Immature natural killer cell (primary cell): Measurements from ENCODE around the gene SLC24A4. TPM values are rescaled to one million over a fixed set of nuclear protein-coding genes. Genes with fewer than 3 reads are reported as not detected.

Experiments
- DNase-seq, 3 donors: peaks; one replicate each; pipeline ENCODE4 v3.0.0; 2022; ENCODE audit warnings: mixed read lengths in 1 of 3
- H3K27ac Mint-ChIP-seq, 6 donors: one replicate each; pipeline ENCODE4 v1.8.0; 2020; ENCODE audit warnings: mixed read lengths in 6 of 6, mild to moderate bottlenecking in 5 of 6, inconsistent platforms in 4 of 6, moderate library complexity in 3 of 6
- H3K27me3 Mint-ChIP-seq, 3 donors: one replicate each; pipeline ENCODE4 v1.8.0; 2020 to 2021; ENCODE audit warnings: low read depth in 3 of 3, mild to moderate bottlenecking in 3 of 3, mixed read lengths in 3 of 3, moderate library complexity in 3 of 3, inconsistent platforms in 1 of 3
- H3K36me3 Mint-ChIP-seq, 3 donors: one replicate each; pipeline ENCODE4 v1.8.0; 2020; ENCODE audit warnings: mixed read lengths in 3 of 3, inconsistent platforms in 2 of 3, mild to moderate bottlenecking in 2 of 3
- H3K4me1 Mint-ChIP-seq, 2 donors: one replicate each; pipeline ENCODE4 v1.8.0; 2020; ENCODE audit warnings: inconsistent platforms in 2 of 2, mild to moderate bottlenecking in 2 of 2, mixed read lengths in 2 of 2, moderate library complexity in 1 of 2
- H3K4me3 Mint-ChIP-seq, 5 donors: one replicate each; pipeline ENCODE4 v1.8.0; 2020; ENCODE audit warnings: mild to moderate bottlenecking in 5 of 5, mixed read lengths in 5 of 5, inconsistent platforms in 3 of 5, moderate library complexity in 3 of 5
- H3K9me3 Mint-ChIP-seq, 6 donors: one replicate each; pipeline ENCODE4 v1.8.0; 2020; ENCODE audit warnings: mild to moderate bottlenecking in 6 of 6, mixed read lengths in 6 of 6, inconsistent platforms in 4 of 6, moderate library complexity in 3 of 6
- polyA plus RNA-seq, 3 donors: library from polyadenylated mRNA; unstranded; fragments of 300-500 nt; fragmentation: Illumina TruSeq; gene quantifications; one replicate each; pipeline ENCODE4 v1.2.3, GENCODE V29; 2021

The SLC24A4 gene
- polyA plus RNA-seq, 3 donors from 2014 or later = 0.05 to 0.52 (median 0.12) TPM

DNA sequence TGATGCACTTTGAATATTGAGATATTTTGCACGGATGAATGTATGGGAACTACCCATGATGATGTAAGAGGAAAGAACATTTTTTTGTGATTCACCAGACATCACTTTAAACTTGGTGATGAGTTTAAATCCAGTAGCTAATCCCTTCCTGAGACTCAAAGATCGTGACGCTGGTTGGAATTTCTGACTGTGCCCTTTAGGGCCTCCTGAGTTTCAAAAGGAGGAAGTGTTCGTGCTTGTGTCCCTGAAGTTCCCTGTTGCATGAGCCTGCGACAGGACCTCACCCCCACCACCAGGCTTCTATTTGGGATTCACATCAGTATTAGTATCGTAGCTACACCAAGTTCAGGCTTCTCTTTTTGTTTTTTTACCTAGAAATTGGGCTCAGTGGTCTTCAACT lies 172.1 kb downstream of the SLC24A4 start:
- peak overlapping the region in 1 of 6 donors; percentile 50 for H3K27ac Mint-ChIP-seq
- H3K9me3 Mint-ChIP-seq = no peaks in the 10 kb centered on the region
- H3K27me3 Mint-ChIP-seq = peaks cover under 1 to 5% (median 2%) of the 10 kb centered on the region in 3 donors
- H3K4me3 Mint-ChIP-seq = no peak overlapping the region
- H3K36me3 Mint-ChIP-seq = no peaks in the 10 kb centered on the region
- no peak for DNase-seq
- peaks cover 22 to 24% of the 10 kb centered on the region in 2 donors for H3K4me1 Mint-ChIP-seq

DNA sequence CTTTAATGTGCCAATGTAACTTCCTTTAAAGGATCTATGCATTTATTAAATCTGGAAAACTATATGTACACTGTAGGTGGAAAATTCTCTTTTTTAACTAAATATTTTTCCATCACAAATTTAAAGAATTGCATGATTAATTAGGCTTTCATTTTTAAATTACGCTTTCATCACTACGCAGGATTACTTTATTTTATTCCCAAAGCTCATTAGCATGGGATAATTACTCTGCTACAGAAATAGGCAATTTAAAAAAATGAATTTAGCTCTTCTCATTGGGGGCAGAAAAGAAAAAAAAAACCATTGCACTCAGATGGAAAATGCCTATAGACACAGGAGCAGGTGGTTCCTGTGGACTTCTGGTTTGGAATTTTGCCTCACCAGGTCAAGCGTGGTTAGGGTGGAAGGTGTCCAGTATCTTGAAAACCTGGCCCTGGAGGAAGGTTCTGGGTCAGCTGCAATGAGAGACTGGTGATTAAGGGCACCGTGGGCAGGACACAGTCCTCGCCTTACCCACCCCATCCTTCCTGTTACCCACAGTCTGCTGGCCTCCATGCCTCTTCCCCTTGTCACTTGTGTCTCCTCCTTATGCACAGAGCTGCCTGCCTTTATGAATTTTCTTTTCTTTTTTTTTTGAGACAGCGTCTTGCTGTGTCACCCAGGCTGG lies 173.4 kb downstream of the SLC24A4 start:
- DNase-seq = peak in 2 of 3 donors; percentile 9 to 21
- H3K27me3 Mint-ChIP-seq = peaks cover 0 to 5% (median 2%) of the 10 kb centered on the region in 3 donors
- no peaks in the 10 kb centered on the region for H3K36me3 Mint-ChIP-seq
- H3K9me3 Mint-ChIP-seq = no peaks in the 10 kb centered on the region
- H3K4me3 Mint-ChIP-seq = peak overlapping the region; percentile 38 to 66 (median 54)
- peak overlapping the region in 3 of 6 donors; percentile 2 to 68 (median 27) for H3K27ac Mint-ChIP-seq
- peaks cover 22 to 24% of the 10 kb centered on the region in 2 donors for H3K4me1 Mint-ChIP-seq

DNA sequence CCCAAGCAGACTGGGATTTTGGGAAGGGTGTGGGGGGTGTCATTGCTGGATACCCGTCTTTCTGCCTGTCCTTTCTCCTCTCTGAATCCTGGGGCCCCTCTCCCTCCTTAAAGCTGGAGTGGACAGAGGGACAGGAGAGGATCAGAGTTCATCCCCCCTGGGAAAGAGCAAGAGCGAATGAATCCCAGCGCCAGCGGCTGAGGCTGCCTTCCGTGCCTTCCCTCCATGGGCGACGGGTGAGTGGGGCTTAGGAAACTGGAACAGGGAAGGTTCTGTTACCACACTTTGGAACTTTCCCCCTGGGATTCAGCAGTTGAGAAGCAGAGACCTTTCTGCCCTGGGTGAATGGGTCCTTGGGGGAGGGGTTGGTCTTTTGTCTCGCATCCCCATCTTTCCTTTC lies 174.4 kb downstream of the SLC24A4 start:
- no peak for DNase-seq
- no peak overlapping the region for H3K4me3 Mint-ChIP-seq
- peak overlapping the region in 1 of 6 donors; percentile 30 for H3K27ac Mint-ChIP-seq
- H3K36me3 Mint-ChIP-seq = no peaks in the 10 kb centered on the region
- H3K27me3 Mint-ChIP-seq = peaks cover 0 to 5% (median 2%) of the 10 kb centered on the region in 3 donors
- H3K4me1 Mint-ChIP-seq = peaks cover 22 to 24% of the 10 kb centered on the region in 2 donors
- no peaks in the 10 kb centered on the region for H3K9me3 Mint-ChIP-seq

DNA sequence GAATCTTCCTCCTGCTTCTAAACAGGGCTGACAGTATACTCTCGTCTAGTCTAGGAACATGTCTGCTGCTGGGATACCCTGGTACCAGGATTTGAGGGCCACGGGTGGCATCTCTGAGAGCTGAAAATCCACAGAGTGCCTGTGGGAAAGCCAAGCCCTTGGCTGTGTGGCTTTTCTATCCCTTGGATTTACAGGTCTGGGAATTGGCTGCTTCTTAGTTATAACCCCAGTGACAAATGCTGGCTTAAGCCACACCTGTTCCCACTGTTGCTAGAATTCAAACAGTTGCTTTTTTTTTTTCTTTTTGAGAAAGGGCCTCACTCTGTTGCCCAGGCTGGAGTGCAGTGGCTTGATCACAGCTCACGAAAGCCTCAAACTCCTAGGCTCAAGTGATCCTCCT lies 176.3 kb downstream of the SLC24A4 start:
- Mint-ChIP-seq H3K27ac (peak overlapping the region in 1 of 6 donors; percentile 6), H3K9me3 (no peaks in the 10 kb centered on the region), H3K36me3 (no peaks in the 10 kb centered on the region), H3K4me3 (no peak overlapping the region), H3K4me1 (peaks cover 22 to 24% of the 10 kb centered on the region in 2 donors), H3K27me3 (peaks cover 0 to 8% (median 2%) of the 10 kb centered on the region in 3 donors)
- no peak for DNase-seq

DNA sequence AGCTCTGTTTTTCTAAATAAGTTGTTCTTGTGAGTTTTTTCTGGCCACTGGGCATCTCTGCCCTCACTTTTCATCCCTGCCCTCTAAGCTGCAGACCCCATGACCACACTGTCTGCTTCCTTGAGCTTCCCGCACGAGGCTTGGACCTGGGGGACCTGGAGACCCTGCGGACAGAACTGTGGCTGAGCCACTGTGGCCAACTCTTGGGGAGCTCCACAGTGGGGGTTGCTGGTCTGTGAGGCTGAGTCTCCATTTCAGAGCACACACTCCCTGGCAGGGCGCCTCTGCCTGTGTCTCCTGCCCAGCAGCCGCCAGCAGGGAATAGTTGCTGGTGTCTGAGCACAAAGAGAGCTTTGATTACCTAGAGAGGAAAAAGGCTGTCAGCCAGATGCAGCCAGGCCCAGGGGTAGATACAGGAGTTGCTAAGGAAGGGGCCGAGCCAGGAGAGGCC lies 177.6 kb downstream of the SLC24A4 start:
- Mint-ChIP-seq H3K27ac (no peak overlapping the region), H3K27me3 (peaks cover 2 to 9% (median 2%) of the 10 kb centered on the region in 3 donors), H3K4me1 (peaks cover 23 to 24% of the 10 kb centered on the region in 2 donors), H3K4me3 (no peak overlapping the region), H3K36me3 (peaks cover 0 to 5% (median 0%) of the 10 kb centered on the region in 3 donors), H3K9me3 (no peaks in the 10 kb centered on the region)
- DNase-seq = no peak

DNA sequence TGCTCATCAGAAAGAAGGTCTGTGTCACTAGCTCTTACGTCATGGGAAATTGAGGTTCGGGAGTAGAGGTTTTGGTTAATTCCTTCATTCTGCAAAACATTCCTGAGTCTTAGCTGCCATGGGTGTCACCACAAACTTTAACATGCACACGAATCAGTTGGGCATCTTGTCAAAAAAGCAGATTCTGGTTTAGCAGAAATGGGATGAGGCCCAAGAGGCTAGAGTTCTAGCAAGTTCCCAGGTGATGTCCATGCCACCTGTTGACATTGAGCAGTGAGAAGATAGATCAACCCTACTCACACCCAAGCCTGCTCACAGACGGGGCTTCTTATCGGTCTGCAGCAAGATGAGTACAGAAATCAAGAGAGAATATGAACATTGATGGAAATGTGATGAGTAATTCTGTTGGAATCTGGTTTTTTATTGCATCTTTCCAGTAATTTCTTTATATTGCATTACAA lies 179.0 kb downstream of the SLC24A4 start:
- Mint-ChIP-seq H3K36me3 (peaks cover 0 to 5% (median 0%) of the 10 kb centered on the region in 3 donors), H3K4me1 (peaks cover 15 to 18% of the 10 kb centered on the region in 2 donors), H3K27ac (no peak overlapping the region), H3K27me3 (peaks cover 2 to 7% (median 2%) of the 10 kb centered on the region in 3 donors), H3K9me3 (no peaks in the 10 kb centered on the region), H3K4me3 (no peak overlapping the region)
- DNase-seq = no peak

DNA sequence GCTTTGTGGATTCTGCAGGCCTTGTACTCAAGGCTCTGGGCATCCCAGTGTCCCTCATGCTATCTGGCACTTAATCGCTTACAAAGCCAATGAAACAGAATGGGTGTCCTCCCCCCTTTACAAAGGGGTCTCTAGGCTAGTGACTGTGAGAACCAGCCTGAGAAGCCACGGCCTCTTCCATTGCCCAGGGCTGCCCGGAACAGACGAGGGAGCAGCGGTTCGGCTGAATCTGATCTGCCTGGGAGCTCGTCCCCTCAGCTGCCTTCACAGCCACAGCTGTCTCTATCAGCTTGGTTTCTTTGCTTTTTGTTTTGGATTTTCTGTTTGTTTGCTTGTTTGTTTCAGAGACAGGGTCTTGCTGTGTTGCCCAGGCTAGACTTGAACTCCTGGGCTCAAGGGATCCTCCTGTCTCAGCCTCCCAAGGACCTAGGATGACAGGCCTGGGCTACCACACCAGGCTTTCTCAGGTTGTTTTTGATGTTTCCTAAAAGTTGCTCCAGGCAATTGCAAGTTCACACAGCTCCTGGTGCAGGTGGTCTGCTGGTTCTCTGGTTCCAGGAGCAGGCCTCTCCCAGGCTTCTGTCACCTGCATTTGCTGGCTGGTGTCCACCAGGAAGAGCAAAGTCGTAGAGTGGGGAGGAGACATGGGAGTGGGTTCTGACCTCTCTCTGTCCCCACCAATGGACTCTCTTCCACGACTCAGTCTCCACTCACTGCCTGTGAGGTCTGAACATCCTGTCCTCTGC lies 179.7 kb downstream of the SLC24A4 start:
- DNase-seq = no peak
- no peaks in the 10 kb centered on the region for H3K9me3 Mint-ChIP-seq
- H3K4me1 Mint-ChIP-seq = peaks cover 11 to 18% of the 10 kb centered on the region in 2 donors
- peaks cover 2 to 5% (median 2%) of the 10 kb centered on the region in 3 donors for H3K27me3 Mint-ChIP-seq
- no peak overlapping the region for H3K27ac Mint-ChIP-seq
- H3K4me3 Mint-ChIP-seq = no peak overlapping the region
- peaks cover 0 to 5% (median 0%) of the 10 kb centered on the region in 3 donors for H3K36me3 Mint-ChIP-seq

DNA sequence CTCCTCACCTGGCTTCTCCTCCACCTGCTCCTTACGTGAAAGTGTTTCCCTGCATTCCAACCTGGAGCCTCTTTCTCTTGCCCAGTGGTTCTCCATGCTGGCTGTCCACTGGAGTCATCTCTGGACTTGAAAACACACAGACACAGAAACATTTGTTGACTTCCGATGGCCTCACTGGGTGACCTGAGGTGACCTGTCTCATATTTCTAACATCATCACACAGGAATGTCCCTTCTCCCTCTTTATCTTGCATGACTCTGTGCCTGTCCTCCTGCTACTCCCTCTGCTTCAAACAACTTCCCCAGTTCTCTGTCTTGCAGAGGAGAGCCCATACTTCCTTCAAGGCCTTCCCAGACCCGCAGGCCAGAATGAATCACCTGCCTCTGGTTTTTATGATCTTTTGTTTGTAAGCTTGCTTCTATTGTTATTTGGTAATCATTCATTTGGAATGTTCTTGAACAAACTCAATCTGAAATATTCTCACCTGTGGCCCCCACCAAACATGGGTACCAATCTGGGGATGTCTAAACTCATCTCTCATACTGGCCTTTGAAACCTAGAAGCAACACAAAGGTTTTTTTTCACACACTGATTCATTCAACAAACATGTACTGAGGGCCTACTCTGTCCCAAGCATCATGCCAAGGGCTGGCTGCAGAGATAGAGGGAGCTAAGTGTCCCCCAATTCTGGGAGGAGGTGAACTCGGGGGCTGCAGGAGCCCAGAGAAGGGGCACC lies 181.0 kb downstream of the SLC24A4 start:
- Mint-ChIP-seq H3K36me3 (peaks cover 0 to 5% (median 0%) of the 10 kb centered on the region in 3 donors), H3K27ac (no peak overlapping the region), H3K27me3 (peaks cover 2 to 5% (median 2%) of the 10 kb centered on the region in 3 donors), H3K9me3 (no peaks in the 10 kb centered on the region), H3K4me1 (peaks cover 10 to 21% of the 10 kb centered on the region in 2 donors), H3K4me3 (no peak overlapping the region)
- DNase-seq = no peak

DNA sequence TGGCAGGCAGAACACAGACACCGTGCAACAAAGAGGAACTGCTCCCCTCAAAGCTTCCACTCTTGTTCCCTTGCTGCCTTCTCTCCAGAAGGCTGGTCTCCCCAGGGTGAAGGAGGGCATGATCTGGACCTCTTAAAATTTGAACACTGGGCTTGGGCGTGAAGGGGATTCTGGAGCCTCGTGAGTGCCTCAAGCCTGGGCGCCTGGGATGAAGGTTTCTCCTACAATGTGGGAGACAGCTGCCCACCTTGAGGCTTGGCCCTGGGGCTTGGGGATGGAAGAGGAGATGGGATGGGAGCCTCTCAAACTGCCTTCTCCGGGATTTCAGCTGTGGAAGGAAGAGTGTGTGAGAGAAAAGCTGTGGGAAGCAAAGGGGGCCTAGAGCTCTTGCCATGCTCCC lies 182.9 kb downstream of the SLC24A4 start:
- Mint-ChIP-seq H3K27ac (no peak overlapping the region), H3K36me3 (peaks cover 0 to 5% (median 0%) of the 10 kb centered on the region in 3 donors), H3K9me3 (no peaks in the 10 kb centered on the region), H3K27me3 (peaks cover 2 to 6% (median 2%) of the 10 kb centered on the region in 3 donors), H3K4me1 (peaks cover 10 to 22% of the 10 kb centered on the region in 2 donors), H3K4me3 (no peak overlapping the region)
- no peak for DNase-seq

DNA sequence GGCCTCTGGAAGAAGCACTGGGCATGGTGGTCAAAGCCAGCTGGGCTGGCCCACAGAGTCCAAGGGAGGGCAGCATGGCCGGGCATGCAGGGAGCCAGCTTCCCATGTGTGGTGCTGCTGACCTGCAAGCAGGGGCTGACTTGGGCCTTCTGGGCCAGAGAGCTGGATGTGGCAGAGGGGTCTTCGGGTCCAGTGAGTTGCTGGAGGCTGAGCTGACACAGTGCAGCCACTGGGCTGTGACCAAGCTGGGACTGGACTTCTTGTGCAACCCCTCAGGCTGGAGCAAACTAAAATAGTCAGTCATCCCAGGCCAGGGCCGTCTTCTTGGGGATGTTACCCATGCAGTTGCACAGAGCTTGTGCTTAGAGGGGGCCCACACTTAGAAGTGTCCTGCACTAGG lies 183.3 kb downstream of the SLC24A4 start:
- Mint-ChIP-seq H3K36me3 (peaks cover 0 to 5% (median 0%) of the 10 kb centered on the region in 3 donors), H3K9me3 (no peaks in the 10 kb centered on the region), H3K4me3 (no peak overlapping the region), H3K27me3 (peaks cover 2 to 7% (median 2%) of the 10 kb centered on the region in 3 donors), H3K4me1 (peaks cover 10 to 26% of the 10 kb centered on the region in 2 donors), H3K27ac (no peak overlapping the region)
- DNase-seq = no peak

DNA sequence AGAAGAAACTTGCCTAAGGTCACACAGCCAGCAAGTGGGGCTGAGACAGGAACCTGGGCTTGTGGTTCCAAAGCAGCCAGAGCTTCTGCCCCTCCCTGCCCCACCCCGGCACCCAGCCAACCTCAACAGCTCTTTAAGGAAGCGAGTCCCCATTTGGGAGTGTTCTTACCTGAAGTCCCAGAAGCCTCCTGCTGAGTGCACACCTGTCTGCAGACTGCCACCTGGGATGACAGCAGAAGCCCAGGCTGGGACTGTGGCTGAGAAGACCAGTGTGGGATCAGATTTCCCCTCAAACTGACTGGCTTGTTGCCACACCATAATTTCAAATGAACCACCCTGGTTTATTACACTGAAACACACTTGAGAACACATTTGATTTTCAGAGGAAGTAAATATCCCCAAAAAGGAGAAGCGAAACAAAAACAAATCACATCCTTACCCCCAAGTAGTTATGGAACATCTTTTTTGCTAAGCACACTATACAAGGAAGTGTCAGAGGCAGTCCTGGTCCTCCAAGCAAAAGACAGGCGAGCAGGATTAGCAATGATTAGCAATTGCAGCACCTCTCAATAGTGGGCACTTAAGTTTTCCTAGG lies 184.3 kb downstream of the SLC24A4 start:
- Mint-ChIP-seq H3K27me3 (peaks cover 2 to 7% (median 2%) of the 10 kb centered on the region in 3 donors), H3K36me3 (peaks cover 0 to 5% (median 0%) of the 10 kb centered on the region in 3 donors), H3K4me3 (no peak overlapping the region), H3K4me1 (peaks cover 11 to 36% of the 10 kb centered on the region in 2 donors), H3K9me3 (no peaks in the 10 kb centered on the region), H3K27ac (no peak overlapping the region)
- DNase-seq = no peak

DNA sequence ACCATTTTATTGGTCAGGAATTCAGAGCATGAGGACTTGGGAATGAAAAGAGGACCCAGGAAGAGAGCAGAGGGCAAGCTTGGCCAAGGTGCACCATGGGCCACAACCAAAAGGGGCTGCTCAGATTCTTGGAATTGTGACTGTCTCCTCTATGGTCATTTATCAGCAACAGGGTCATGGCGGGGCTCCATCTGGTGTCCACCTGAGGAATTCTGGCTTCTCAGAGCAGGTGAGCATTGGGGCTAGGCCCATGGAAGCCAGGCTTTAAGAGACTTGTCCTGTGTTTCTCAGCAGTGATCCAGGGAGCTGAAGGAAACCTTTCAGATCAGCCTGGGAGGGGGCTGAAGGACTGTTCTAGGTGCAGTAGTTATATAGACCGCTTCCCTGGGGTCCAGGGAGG lies 188.0 kb downstream of the SLC24A4 start:
- peak overlapping the region in 2 of 6 donors; percentile 32 to 67 for H3K27ac Mint-ChIP-seq
- no peak for DNase-seq

More for the DNA sequence above, 188.0 kb downstream of the SLC24A4 start:
- H3K4me1 Mint-ChIP-seq = peaks cover 27 to 57% of the 10 kb centered on the region in 2 donors
- no peak overlapping the region for H3K4me3 Mint-ChIP-seq
- H3K27me3 Mint-ChIP-seq = peaks cover 0 to 4% (median 2%) of the 10 kb centered on the region in 3 donors
- H3K36me3 Mint-ChIP-seq = peaks cover 0 to 4% (median 4%) of the 10 kb centered on the region in 3 donors
- no peaks in the 10 kb centered on the region for H3K9me3 Mint-ChIP-seq
